Peyer's patch (tissue), 4 donors: ENCODE results near the gene PLIN4. TPM values are rescaled to one million over a fixed set of nuclear protein-coding genes. Genes with fewer than 3 reads are reported as not detected.

ENCODE experiments used
- DNase-seq, 3 donors: peaks; one replicate each; pipeline ENCODE4 v3.0.0-alpha.2; 2017 to 2019
- H3K27ac ChIP-seq, 4 donors: fragments of 200-600 bp; sonication (generic); one replicate each; pipeline ENCODE4 v1.5.1; 2016 to 2019
- H3K27me3 ChIP-seq, 2 donors: fragments of 200-600 bp; sonication (generic); one replicate each; pipeline ENCODE4 v1.5.1; 2019
- H3K36me3 ChIP-seq, 3 donors: fragments of 200-600 bp; sonication (generic); one replicate each; pipeline ENCODE4 v1.5.1; 2016 to 2019
- H3K4me1 ChIP-seq, 4 donors: fragments of 200-600 bp; sonication (generic); one replicate each; pipeline ENCODE4 v1.5.1; 2016 to 2019
- H3K4me3 ChIP-seq, 4 donors: fragments of 200-600 bp; sonication (generic); 1 replicate in 3 of 4; 2 replicates in 1 of 4; pipeline ENCODE4 v1.5.1; 2016 to 2019; ENCODE audit warnings: mild to moderate bottlenecking in 1 of 4
- H3K9me3 ChIP-seq, 4 donors: fragments of 200-600 bp; sonication (generic); one replicate each; pipeline ENCODE4 v1.5.1; 2016 to 2019; ENCODE audit warnings: mild to moderate bottlenecking in 1 of 4
- CTCF ChIP-seq, 6 experiments: fragments of 450-650 bp in 4 of 6; fragments of 200-600 bp in 2 of 6; sonication (generic) in 1 of 6; IDR thresholded peaks; one replicate each; pipeline ENCODE4 v1.5.1; 2017 to 2019; ENCODE audit warnings: antibody characterized with exemption in 6 of 6, mild to moderate bottlenecking in 3 of 6, moderate library complexity in 1 of 6
- POLR2A ChIP-seq, 2 donors: fragments of 450-650 bp; IDR thresholded peaks; one replicate each; pipeline ENCODE4 v1.5.1; 2017; ENCODE audit warnings: antibody characterized with exemption in 2 of 2, mild to moderate bottlenecking in 2 of 2, moderate library complexity in 2 of 2
- total RNA-seq, 4 donors: library from RNA; depleted of rRNA; stranded (reverse); fragments of >200 nt; gene quantifications; one replicate each; pipeline ENCODE4 v1.1.0, GENCODE V29; 2016

The PLIN4 gene
- total RNA-seq, 4 donors from 2014 or later: 0.83 to 5.1 (median 2.3) TPM

GRCh38 chr19:4519521-4520277 is 1.4 kb upstream of the PLIN4 start:
- Histone ChIP-seq H3K4me1 (peaks cover 0 to 7% (median 0%) of the 10 kb centered on the region in 4 donors), H3K27ac (peak overlapping the region in 2 of 4 donors; percentile 25 to 82), H3K27me3 (no peaks in the 10 kb centered on the region), H3K4me3 (no peak overlapping the region), H3K9me3 (no peaks in the 10 kb centered on the region), H3K36me3 (no peaks in the 10 kb centered on the region)
- TF ChIP-seq POLR2A (IDR thresholded peaks at IDR 0.05) (no peak), CTCF (IDR thresholded peaks at IDR 0.05) (no peak)
- no peak for DNase-seq

DNA sequence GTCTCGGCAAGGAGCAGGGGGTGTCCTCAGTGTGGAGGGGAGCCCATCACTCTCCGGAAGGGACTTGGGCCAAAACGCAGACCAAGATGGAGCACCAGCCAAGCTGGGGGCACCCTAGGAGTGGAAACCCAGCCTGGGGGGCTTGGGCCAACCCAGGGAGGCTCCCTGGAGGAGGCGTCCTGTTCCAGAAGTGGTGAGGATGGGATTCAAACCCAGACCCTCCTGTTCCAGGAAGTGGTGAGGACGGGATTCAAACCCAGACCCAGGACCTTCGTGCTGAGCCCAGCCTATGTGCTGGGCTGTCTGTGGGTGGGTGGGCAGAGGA is 848 bp upstream of the PLIN4 start:
- TF ChIP-seq CTCF (IDR thresholded peaks at IDR 0.05): no peak
- TF ChIP-seq POLR2A (IDR thresholded peaks at IDR 0.05): no peak
- Histone ChIP-seq H3K27ac (peak overlapping the region in 2 of 4 donors; percentile 25 to 82), H3K9me3 (no peaks in the 10 kb centered on the region), H3K36me3 (no peaks in the 10 kb centered on the region), H3K4me3 (peak overlapping the region in 1 of 4 donors; percentile 39), H3K27me3 (no peaks in the 10 kb centered on the region), H3K4me1 (peaks cover 0 to 7% (median 0%) of the 10 kb centered on the region in 4 donors)
- DNase-seq: no peak

DNA sequence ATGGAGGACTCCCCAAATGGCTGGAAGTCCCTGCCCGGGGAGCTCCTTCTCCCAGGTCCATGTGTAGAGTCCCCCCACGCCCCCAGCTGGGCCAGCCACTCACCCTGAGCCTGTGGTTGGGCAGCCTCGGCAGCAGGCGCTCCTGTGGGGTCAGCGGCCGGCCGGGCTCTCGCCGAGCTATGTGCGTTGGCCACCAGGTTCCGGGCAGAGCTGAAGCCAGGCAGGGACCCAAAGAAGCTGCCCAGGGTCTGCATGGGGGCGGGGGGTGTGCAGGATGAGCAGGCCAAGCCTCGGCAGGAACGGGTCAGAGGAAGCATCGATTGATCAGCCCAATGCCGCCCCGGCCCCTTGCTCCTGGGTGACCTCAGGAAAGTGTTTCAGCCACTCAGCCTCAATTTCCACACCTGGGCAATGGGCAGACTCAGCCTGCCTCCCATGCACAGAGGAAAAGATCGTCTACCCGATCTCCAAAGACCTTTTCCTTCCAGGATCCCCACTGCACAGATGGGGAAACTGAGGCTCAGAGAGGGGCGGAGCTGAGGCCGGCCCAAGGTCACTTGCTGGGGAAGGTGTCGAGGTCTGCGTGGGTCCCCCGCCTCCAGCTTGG is 732 bp downstream of the PLIN4 start:
- H3K36me3 ChIP-seq: no peaks in the 10 kb centered on the region
- no peak for TF ChIP-seq POLR2A (IDR thresholded peaks at IDR 0.05)
- TF ChIP-seq CTCF (IDR thresholded peaks at IDR 0.05): no peak
- no peak for DNase-seq
- no peaks in the 10 kb centered on the region for H3K9me3 ChIP-seq
- H3K4me1 ChIP-seq: peaks cover 0 to 7% (median 0%) of the 10 kb centered on the region in 4 donors
- peak overlapping the region in 2 of 4 donors; percentile 11 to 39 for H3K4me3 ChIP-seq
- H3K27ac ChIP-seq: peak overlapping the region in 1 of 4 donors; percentile 82
- H3K27me3 ChIP-seq: no peaks in the 10 kb centered on the region

- H3K4me3 ChIP-seq: peak overlapping the region in 1 of 4 donors; percentile 39
- no peak for DNase-seq
- H3K27me3 ChIP-seq: no peaks in the 10 kb centered on the region
- peak overlapping the region in 1 of 4 donors; percentile 82 for H3K27ac ChIP-seq
- TF ChIP-seq CTCF (IDR thresholded peaks at IDR 0.05) (no peak), POLR2A (IDR thresholded peaks at IDR 0.05) (no peak)
- no peaks in the 10 kb centered on the region for H3K9me3 ChIP-seq
- no peaks in the 10 kb centered on the region for H3K36me3 ChIP-seq
- peaks cover 0 to 7% (median 0%) of the 10 kb centered on the region in 4 donors for H3K4me1 ChIP-seq
These were observed 1.4 kb downstream of the PLIN4 start for GRCh38 chr19:4516939-4517300.

DNA sequence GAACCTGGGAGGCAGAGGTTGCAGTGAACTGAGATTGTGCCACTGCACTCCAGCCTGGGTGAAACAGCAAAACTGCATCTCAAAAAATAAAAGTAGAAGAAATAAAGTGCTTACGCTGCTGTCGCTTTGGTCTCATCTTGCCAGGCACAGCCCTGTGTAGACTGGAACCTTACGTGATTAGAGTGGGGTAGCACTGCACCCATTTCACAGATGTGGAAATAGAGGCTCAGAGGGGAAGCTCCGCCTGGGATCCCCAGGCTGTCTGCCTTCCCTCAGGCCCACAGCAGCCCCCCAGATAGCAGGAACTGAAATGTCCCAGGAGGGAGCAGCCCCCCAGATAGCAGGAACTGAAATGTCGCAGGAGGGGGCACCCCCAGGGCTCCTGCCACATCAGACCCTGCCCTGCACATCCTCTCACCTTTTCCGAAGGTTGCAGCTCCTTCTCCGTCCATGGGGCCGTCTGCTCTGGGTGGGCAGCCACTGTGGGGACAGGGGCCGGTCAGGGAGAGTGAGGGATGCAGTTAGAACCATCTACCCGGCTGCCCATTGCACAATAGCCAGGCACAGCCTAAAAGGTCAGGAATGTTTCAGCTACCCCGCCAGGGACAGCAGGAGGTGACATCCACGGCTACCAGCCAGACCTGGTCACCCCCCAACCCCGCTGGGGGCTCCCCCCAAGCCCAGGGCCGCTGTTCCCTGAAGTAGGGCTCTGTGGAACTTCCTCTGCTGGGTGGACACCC is 1.9 kb downstream of the PLIN4 start:
- H3K4me1 ChIP-seq: peaks cover 0 to 7% (median 0%) of the 10 kb centered on the region in 4 donors
- TF ChIP-seq CTCF (IDR thresholded peaks at IDR 0.05) (no peak), POLR2A (IDR thresholded peaks at IDR 0.05) (no peak)
- H3K27me3 ChIP-seq: no peaks in the 10 kb centered on the region
- H3K27ac ChIP-seq: no peak overlapping the region
- peak overlapping the region in 1 of 4 donors; percentile 39 for H3K4me3 ChIP-seq
- no peaks in the 10 kb centered on the region for H3K36me3 ChIP-seq
- no peaks in the 10 kb centered on the region for H3K9me3 ChIP-seq
- no peak for DNase-seq
